Spleen (tissue), 7 donors: ENCODE results near the gene C10orf143.

Experiments used
- CTCF ChIP-seq, 11 experiments: fragments of 200-600 bp in 7 of 11; fragments of 450-650 bp in 4 of 11; sonication (generic) in 4 of 11; IDR thresholded peaks in 8 of 11; conservative IDR thresholded peaks in 3 of 11; 1 replicate in 7 of 11; 2 replicates in 4 of 11; pipeline versions ENCODE4 v1.4.0 to v1.8.0; 2016 to 2021; ENCODE audit warnings: antibody characterized with exemption in 11 of 11, inconsistent platforms in 4 of 11, mild to moderate bottlenecking in 1 of 11
- POLR2A ChIP-seq, 3 donors: fragments of 450-650 bp; IDR thresholded peaks; one replicate each; pipeline ENCODE4 v1.5.1; 2017; ENCODE audit warnings: antibody characterized with exemption in 3 of 3, mild to moderate bottlenecking in 1 of 3
- donor health status: DM: no; HTN: no; CAD: no; lungs with moderate emphysema.
- donor health status: DM: no; HTN: no; CAD: no.
- donor health status: DM: no; HTN: no; CAD: no.

GRCh38 chr10:130028465-130028819, 82.2 kb downstream of the C10orf143 start:
- TF ChIP-seq CTCF (IDR thresholded peaks at IDR 0.05 in 8 of 11, conservative IDR thresholded peaks at IDR 0.05 in 3 of 11) (no peak), POLR2A (IDR thresholded peaks at IDR 0.05) (no peak)
